GM19035 (cell line): Measurements from ENCODE around the gene SPDYE9.
"Not testable (repeated sequence)": the region's sequence is repeated elsewhere in the genome, so short reads cannot be mapped to it uniquely, and the experiment has no call there.

ENCODE experiments used
- ATAC-seq: cut with Tn5 transposase; IDR thresholded peaks from one replicate; pipeline ENCODE4 v1.9.1; 2021; ENCODE audit not compliant: unreplicated experiment

SPDYE9 gene

DNA sequence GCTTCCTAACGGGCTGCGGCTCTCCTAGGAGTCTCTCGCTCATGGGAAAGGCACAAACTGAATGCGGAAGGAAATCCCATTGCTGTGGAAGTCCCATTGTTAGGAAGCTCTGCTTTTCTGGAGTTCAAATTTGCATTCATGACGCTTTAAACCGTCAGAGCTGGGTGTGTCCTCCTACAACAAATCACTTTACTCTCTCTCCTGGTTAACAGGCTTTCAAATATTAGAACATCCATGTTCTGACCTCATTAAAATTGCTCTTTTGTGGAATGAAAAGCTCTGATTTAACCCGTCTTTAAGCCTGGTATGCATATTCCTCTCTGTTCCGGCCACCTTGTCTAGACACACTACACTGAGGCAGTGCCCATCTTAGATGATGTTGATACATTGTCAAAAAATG is at the start of gene SPDYE9:
Gene SPDYE9 (minus strand): TSS at position 101 of the 400 bp plus-strand sequence. CDS start 1,800 bp downstream, outside the sequence.
- ATAC-seq, result not testable (repeated sequence)

- not testable (repeated sequence) for ATAC-seq
Measured at GRCh38 chr7:73134866-73135265, 49.0 kb upstream of the SPDYE9 start.

DNA sequence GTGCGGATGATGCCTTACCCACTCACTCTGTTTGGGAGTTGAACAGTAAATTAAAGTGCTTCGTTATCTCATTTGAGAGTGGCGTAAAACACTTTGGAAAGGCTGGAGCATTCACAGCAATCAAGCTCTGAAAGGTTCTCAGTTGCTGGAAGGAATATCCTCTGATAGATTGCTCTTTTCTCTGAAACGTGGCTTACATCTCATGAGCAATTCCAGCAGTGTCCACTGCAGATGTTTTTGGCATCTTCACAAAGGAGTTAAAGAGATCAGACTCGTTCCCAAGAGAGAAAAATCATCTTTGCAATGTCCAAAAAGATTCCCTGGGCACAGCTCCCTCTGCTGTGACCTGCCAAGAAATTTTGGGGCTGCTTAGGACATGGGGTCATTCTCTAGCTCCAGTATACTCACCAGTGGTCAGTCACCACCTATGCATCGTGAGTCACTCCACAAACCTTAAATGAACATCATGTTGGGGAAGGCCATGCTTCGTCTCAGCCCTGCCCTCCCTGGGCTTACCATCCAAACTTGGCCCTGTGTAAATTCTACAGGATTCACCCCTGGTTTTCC is 46.9 kb upstream of the SPDYE9 start:
- not testable (repeated sequence) for ATAC-seq

GRCh38 chr7:73130612-73131011 is 44.8 kb upstream of the SPDYE9 start:
- ATAC-seq, result not testable (repeated sequence)

GRCh38 chr7:73124126-73124525 is 38.3 kb upstream of the SPDYE9 start:
- not testable (repeated sequence) for ATAC-seq

DNA sequence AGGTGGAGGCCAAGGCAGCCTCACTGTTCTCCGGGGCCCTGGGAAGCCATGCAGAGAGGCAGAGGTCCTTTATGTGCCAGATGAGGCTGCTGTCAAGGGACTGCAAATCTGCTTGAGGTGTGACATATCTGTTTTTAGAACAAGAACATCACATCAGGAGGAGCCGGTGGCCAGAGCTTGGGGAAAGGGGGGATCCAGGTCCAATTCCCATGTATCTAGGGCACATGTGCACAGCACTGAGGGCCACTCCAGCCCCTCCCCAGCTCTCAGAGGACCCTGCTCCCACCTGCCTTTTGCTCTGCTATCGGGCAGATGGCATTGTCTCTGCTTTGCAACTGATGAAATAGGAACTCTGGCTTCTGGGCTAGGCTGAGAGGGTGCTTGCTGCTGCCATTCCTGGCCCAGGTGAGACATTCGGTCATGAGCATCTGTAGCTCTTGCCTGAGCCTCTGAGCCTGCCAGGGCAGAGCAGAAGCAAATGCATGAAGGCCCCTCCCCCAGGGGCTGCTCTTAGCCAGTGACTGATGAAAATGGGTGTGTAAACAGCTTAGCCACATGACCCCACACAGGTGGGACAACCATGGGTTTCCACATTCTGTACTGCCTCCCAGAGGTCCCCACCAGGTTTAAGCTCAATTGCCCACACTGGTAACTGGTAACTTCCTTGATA is 37.1 kb upstream of the SPDYE9 start:
- not testable (repeated sequence) for ATAC-seq

GRCh38 chr7:73118155-73118554 is 32.3 kb upstream of the SPDYE9 start:
- not testable (repeated sequence) for ATAC-seq

DNA sequence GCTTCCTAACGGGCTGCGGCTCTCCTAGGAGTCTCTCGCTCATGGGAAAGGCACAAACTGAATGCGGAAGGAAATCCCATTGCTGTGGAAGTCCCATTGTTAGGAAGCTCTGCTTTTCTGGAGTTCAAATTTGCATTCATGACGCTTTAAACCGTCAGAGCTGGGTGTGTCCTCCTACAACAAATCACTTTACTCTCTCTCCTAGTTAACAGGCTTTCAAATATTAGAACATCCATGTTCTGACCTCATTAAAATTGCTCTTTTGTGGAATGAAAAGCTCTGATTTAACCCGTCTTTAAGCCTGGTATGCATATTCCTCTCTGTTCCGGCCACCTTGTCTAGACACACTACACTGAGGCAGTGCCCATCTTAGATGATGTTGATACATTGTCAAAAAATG is 28.0 kb downstream of the SPDYE9 start, which contains the start of gene SPDYE11:
Gene SPDYE11 (minus strand): TSS at position 101 of the 400 bp plus-strand sequence. CDS start 1,800 bp downstream, outside the sequence.
- ATAC-seq, result not testable (repeated sequence)

DNA sequence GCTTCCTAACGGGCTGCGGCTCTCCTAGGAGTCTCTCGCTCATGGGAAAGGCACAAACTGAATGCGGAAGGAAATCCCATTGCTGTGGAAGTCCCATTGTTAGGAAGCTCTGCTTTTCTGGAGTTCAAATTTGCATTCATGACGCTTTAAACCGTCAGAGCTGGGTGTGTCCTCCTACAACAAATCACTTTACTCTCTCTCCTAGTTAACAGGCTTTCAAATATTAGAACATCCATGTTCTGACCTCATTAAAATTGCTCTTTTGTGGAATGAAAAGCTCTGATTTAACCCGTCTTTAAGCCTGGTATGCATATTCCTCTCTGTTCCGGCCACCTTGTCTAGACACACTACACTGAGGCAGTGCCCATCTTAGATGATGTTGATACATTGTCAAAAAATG is 56.2 kb downstream of the SPDYE9 start, which contains the start of gene SPDYE8:
Gene SPDYE8 (minus strand): TSS at position 101 of the 400 bp plus-strand sequence. CDS start 1,800 bp downstream, outside the sequence.
- not testable (repeated sequence) for ATAC-seq
